Tongue (tissue), 3 donors: ENCODE data around the gene KRTAP19-7. TPM values are rescaled to one million over a fixed set of nuclear protein-coding genes. Genes with fewer than 3 reads are reported as not detected.

Experiments used
- DNase-seq: peaks from one replicate; pipeline ENCODE4 v3.0.0-alpha.2; 2015
- small RNA-seq: library from RNA; depleted of rRNA; stranded (forward); fragments of <200 nt; gene quantifications from one replicate; pipeline ENCODE3, GENCODE V24; 2014; ENCODE audit warnings: low replicate concordance
- total RNA-seq: library from RNA; depleted of rRNA; stranded (reverse); fragments of >200 nt; gene quantifications from one replicate; pipeline ENCODE4 v1.2.3, GENCODE V29; 2014

The KRTAP19-7 gene, protein sequence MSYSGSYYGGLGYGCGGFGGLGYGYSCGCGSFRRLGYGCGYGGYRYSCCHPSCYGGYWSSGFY
- not detected for total RNA-seq

DNA sequence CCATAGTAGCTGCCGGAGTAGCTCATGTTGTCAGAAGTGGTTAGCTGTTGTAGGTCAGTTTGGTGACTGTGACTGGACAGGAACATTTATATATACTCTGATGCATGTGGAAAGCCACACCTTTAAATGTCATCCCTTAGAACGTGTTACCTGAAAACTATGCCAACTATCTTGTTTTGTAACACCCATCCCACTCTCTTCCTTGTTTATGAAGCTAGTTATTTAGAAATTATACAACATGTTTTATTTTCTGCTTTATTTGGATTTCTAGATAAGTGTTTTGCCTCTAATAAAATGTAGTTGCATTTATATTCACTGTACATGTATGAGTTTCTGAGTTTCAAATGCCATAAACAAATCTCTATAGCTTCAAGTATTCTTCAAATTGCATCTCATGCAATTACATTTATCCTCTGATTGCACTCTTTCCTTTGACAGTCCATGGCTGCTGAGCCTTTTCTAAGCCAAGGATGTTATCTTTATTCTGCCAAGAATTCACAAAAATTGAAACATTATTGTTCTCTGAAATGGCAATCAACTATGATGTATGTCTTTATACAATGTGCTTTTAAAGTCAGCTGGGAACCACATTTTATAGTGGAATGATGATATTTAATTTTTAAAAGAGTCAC lies at the start of gene KRTAP19-7:
TSS of gene KRTAP19-7 (minus strand) at position 51 of the 632 bp plus-strand sequence. CDS start at position 26, 25 bp downstream.
- no peak for DNase-seq

DNA sequence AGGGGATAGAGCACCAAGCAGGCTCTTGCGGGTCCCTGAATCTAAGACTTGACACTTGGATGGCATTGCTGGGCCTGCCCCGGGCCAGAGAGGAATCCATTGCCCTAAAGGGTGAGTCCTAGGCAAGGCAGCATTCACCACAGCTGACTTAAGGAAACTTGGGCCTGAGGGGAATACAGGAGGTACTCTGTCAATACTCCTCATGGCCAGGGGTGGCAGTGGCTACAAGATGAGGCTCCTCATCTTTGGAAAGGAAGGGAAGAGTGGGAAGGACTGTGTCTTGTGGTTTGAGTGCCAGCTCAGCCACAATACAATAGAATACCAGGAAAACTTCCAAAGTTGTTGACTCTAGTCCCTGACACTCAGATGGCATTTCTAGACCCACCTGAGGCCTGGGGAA lies 44.9 kb upstream of the KRTAP19-7 start:
- DNase-seq = no peak

DNA sequence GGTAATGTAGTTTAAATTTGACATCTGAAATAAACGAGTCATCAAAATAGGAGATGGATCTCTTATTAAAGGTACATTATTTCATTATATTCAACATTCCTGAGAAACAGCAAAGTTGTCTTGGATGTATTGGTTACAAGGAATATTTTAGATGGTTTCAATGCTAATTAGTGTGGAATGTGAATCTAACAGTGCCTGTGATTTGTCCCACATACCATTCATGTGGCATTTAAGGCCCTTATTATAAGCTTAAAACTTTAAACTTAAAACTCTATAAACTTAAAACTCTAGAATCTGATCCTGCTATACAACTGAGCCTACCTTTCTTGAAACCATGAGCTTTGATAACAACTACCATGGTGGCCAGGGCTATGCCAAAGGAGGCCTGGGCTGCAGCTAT lies 39.7 kb upstream of the KRTAP19-7 start, which contains the start of gene KRTAP22-1:
TSS of gene KRTAP22-1 (plus strand) at position 301 of the 400 bp plus-strand sequence.
- DNase-seq = no peak

DNA sequence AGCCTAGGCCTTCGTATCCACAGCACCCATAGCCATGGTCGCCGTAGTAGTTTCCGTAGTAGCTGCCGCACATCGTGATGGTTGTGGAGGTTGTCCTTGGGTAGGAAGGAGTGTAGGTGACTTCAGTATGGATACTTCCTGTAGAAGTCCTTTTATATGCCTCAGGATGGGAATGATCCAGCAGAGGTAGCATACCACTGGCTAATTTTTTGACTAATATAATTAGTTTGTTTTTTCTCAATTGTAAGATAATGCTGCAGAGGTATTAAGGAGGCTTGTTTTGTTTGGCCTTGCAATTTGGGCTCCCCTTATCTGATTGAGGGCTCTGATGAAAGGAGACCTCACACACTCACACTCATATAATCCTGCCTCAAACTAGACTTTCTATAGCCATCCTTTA lies 37.7 kb upstream of the KRTAP19-7 start, which contains the start of gene KRTAP6-2:
TSS of gene KRTAP6-2 (minus strand) at position 101 of the 400 bp plus-strand sequence. CDS start at position 73, 28 bp downstream.
- DNase-seq = no peak

DNA sequence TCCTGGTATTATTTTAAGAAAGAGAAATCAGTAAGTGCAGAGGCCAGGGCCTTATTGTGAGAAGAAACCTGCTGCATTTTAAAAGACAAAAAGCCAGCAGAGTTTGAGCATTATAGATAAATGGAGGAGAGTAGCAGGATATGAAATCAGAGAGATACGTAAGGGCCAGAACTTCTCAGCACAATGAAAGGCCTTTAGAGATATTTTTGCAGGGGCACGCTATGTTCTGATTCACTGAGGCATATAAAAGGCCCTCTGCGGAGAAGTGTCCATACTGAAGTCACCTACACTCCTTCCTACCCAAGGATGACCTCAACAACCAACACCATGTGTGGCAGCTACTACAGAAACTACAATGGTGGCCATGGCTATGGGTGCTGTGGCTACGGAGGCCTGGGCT lies 31.0 kb upstream of the KRTAP19-7 start, which contains the start of gene KRTAP6-3:
TSS of gene KRTAP6-3 (plus strand) at position 301 of the 400 bp plus-strand sequence. CDS start at position 307, 6 bp downstream.
- DNase-seq = no peak

DNA sequence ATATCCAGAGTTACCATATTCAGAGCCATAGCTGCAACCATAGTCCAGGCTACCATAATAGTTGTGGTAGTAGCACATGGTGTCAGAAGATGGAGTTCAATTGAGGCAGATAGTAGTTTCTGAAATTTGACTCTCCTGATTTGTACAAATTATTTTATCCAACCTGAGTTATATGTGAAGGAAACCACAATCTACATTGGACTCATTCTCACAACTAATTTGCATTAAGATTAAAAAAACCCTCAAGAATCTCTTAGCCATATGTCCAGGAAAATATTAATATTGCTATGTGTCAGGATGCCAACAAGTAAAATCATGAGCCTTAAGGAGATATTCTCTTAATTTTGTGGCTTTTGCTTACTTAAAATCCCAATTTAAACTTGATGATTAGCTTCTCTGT lies 29.2 kb upstream of the KRTAP19-7 start, which contains the start of gene KRTAP22-2:
TSS of gene KRTAP22-2 (minus strand) at position 101 of the 400 bp plus-strand sequence.
- no peak for DNase-seq

DNA sequence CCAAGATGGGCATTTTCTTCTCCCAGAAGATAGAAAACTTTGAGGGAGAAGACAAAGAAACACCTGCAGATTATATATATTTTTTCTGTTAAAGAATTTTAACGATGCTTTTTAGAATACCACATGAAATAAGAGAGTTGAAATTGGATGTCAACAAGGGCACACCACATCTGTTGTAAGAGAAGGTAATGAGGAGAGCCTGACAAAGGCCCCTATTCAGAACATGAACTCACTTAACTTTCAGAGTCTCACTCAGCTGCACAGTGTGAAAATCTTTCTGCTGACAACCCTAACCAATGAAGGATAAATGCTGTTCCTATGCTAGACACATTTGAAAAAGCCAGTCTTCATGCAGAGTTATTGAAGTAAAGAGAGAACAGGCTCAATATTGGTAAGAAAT lies 21.8 kb upstream of the KRTAP19-7 start:
- no peak for DNase-seq

DNA sequence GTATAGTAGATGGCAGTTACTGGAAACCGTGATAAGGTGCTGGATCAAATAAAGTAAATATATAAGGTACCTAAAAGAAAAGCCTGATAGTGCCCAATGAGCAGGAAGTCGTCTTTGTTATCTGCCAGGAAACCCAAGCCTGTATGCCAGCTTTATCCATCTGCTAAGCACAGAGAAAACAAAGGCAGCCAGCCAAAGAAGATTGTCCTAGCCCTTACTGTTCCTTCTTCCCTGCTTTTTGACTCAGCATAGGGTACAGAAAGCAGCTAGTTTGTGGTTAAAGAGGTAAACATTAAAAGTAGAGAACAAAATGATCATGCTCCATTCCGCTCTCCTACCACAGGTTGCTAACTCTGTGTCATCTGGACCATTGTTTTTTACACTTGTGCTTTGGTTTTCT lies 19.0 kb upstream of the KRTAP19-7 start:
- DNase-seq = no peak

DNA sequence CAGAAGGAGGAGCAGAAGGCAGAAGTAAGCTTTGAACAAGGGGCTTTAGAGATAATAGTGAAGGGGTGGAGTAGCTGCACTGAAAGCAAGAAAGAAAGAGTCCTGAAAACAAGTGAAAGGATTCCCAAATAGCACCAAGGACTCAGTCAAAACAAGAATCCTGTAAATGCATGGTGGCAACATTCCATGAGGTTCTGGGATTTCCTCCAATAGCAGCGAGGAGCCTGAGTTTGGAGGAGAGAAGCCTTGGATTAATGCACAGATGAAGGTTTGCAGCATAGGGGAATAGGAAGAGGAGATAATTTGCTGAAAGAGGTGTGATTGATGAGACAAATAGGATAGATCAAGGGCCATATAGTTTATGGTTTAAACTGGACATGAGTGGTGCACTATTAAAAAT lies 18.2 kb upstream of the KRTAP19-7 start:
- no peak for DNase-seq

DNA sequence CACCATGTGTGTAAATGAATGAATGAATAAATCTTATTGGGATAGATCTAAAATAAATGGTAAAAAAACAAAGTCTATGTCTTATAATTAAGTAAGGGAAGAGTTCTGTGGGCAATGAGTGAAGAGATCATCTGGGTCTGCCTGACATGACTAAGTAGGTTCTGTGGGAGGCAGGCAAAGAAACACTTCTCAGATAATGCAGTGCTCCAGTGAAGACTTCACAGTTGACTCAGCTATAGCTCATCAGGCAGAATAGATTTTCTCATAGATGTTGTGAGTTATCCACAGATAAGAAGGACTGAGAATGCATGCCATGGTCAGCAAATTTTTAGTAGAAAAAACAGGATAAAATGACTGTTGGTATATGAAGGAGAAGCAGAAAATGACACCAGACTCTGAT lies 16.7 kb upstream of the KRTAP19-7 start:
- no peak for DNase-seq

DNA sequence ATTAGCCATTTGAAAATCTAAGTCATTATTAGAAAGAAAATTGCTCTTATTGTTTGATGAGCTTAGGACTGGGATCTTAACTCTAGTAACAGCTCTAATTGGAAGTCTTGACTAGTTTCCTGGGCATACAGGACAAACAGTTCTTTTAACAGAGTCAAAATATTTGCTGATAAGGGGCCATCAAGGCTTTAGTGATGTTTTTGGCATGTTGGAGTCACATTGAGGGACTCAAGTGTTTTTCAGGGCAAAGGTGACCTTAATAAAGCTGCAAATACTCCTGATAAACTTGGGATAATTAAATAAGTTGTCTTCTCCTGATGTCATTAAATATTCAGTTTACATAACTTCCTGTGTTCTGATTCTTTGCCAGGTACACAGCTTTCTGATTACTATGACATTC lies 6.5 kb upstream of the KRTAP19-7 start:
- no peak for DNase-seq

DNA sequence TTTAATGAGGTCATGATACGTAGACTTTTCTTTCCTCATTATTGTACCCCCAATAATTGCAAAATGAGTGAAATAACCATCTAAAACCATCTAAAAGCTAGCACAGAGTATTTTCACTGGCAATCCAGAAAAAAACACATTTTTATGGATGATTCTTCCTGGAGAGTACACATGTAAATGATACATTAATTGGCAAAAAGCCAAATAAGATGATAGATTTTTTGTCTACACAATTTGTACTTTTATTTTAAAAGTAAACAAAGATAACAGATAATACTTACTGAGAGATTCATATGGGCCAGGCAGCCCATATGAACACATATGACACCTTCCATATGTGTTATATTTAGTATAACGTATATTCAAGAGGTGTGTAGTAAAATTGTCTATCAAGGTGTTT lies 2.5 kb upstream of the KRTAP19-7 start:
- no peak for DNase-seq

DNA sequence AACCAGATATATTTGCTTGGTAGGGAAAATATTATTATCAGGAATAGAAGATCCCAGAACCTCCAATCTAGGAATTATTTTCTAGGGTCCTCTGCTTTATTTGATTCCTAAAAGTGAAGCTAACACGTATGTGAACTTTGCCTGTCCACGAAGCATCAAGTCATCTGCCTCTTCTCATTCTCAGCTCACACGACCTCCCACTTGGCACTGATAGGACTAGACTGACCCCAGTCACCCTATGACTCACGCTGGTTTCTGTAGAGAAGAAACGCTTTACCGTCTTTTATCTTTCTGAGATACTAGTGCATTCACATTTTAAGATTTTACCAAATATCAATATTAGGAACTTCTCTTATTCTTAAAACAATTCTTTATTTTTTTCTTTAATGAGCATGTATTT lies 2.0 kb upstream of the KRTAP19-7 start:
- no peak for DNase-seq

DNA sequence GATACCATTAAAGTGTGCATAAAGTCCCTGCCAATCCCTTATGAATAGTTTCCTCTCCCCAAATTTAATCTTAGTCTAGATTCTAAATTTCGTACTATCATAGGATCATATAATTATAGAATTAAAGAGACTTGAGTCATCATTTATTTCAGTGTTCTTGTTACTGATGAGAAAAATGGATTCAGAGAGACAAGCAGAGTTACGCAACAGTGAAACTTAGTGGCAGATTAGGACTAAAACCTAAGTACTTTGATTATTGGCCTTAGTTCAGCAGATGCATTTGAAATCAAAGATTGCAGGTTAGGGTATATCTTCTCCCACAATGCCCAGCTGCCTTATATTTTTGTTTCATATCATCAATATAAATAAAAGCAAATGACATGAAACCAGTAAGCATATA lies 843 bp upstream of the KRTAP19-7 start:
- DNase-seq = no peak

DNA sequence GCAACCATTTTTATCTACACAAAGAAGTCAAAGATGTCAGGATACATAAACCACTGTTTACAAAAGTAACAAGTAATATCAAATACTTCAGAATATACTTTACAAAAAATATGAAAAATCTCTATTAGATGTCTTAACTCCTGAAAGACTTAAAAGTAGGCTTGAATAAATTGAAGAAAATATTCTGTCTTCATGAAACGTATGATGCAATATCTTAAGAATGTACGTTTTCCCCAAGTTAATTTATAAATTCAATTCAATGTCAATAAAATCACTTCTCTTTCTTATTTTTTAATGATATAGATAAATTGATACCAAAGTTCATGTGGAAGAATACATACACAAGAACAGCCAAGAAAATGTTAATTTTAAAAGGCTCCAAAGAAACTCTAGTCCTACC lies 6.0 kb downstream of the KRTAP19-7 start:
- DNase-seq = no peak

DNA sequence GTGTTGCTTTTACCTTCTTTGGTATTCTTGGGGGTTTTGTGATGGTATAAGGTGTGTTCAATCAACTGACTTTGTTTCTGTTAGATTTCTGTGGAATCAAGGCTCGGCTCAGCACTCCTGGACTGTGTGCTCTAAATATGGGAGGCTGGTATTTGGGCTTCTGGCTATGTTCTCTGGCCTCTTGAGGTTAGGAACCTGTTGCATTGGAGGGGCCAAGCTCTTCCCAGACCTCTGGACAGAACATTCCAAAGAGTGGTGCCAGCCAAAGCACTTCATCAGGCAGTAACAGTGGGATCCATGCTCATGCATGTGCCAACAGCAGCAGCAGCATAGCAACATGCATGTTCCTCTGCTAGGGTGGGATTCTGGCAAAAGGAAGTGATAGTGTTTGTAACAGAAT lies 8.3 kb downstream of the KRTAP19-7 start:
- DNase-seq = no peak

DNA sequence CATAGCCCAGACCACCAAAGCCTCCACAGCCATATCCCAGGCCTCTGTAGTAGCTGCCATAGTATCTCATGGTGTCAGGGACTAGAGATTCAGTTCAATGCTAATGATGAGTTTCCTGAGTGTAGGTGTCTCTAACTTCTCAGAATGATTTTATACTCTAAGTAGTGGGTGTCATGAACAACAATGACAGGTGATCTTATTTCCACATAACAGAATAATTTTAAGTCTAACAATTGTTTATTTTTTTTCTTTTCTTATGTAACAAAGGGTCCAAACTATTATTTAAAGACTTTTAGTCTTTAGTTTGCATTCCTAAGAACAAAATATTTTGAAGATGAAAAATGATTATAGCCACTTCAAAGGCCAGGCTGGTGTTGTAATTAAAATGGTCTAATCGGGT lies 19.4 kb downstream of the KRTAP19-7 start, which contains the start of gene KRTAP19-6:
TSS of gene KRTAP19-6 (minus strand) at position 101 of the 400 bp plus-strand sequence. CDS start at position 70, 31 bp downstream.
- DNase-seq = no peak

DNA sequence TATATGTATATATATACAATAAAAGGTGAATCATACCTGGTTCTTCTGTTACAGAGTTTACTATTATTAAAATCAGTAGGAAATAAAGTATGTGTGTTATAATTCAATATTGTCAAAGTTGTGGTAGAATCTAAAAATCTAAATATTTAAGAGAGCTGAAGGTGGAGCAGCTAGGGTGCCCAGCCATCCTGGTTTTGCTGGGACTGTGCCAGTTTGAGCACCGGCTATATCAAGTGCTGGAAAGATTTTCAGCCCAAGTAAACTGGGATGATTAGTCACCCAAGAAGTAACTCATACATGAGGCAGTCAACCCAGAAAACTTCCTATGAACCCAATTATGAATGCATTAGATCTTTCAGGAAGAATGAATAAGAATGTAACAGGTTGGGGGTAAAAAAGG lies 42.2 kb downstream of the KRTAP19-7 start:
- DNase-seq = no peak

DNA sequence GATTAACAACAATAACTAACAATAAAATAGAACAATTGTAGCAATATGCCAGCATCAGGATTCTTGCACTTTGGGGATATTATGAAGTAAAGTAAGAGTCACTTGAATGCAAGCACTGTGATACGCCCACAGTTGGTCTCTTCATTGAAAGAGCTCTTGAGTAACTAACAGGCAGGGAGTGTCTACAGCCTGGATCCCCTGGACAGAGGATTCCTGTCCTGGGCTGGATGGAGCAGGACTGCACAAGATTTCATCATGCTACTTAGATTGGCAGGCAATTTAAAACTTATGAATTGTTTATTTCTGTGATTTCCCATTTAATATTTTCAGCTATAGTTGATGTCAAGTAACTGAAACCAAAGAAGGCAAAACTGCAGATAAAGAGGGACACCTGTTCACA lies 45.4 kb downstream of the KRTAP19-7 start:
- DNase-seq = no peak

Small RNA genes lying within 50 kb of the gene (small RNA-seq; reads per million reads assigned to genes)
- gene AP000567.1 (not detected), gene KRTAP19-10P (not detected), gene KRTAP19-11P (not detected), gene KRTAP22-1 (not detected), gene KRTAP22-2 (not detected)

Other genes starting within 250 kb of the KRTAP19-7 start
- not detected for gene KRTAP26-1, start 241.0 kb downstream of the KRTAP19-7 start, total RNA-seq
- gene KRTAP27-1, start 223.6 kb downstream of the KRTAP19-7 start, total RNA-seq = not detected
- gene KRTAP23-1, start 212.7 kb downstream of the KRTAP19-7 start, total RNA-seq = not detected
- not detected for gene KRTAP13-2, start 189.0 kb downstream of the KRTAP19-7 start, total RNA-seq
- gene KRTAP13-1, start 165.3 kb downstream of the KRTAP19-7 start, total RNA-seq = not detected
- gene KRTAP13-3, start 135.4 kb downstream of the KRTAP19-7 start, total RNA-seq = not detected
- gene KRTAP13-4, start 131.1 kb downstream of the KRTAP19-7 start, total RNA-seq = not detected
- not detected for gene KRTAP15-1, start 121.0 kb downstream of the KRTAP19-7 start, total RNA-seq
- not detected for gene KRTAP19-1, start 80.9 kb downstream of the KRTAP19-7 start, total RNA-seq
- not detected for gene KRTAP19-2, start 73.9 kb downstream of the KRTAP19-7 start, total RNA-seq
- not detected for gene KRTAP19-3, start 69.3 kb downstream of the KRTAP19-7 start, total RNA-seq
- gene KRTAP19-4, start 64.1 kb downstream of the KRTAP19-7 start, total RNA-seq = not detected
- gene KRTAP19-5, start 59.2 kb downstream of the KRTAP19-7 start, total RNA-seq = not detected
- gene KRTAP19-6, start 19.4 kb downstream of the KRTAP19-7 start, total RNA-seq = not detected
- not detected for gene KRTAP22-2, start 29.1 kb upstream of the KRTAP19-7 start, total RNA-seq
- not detected for gene KRTAP6-3, start 31.1 kb upstream of the KRTAP19-7 start, total RNA-seq
- not detected for gene KRTAP6-2, start 37.6 kb upstream of the KRTAP19-7 start, total RNA-seq
- gene KRTAP22-1, start 39.8 kb upstream of the KRTAP19-7 start, total RNA-seq = not detected
- gene KRTAP6-1, start 52.6 kb upstream of the KRTAP19-7 start, total RNA-seq = not detected
- gene KRTAP20-1, start 55.1 kb upstream of the KRTAP19-7 start, total RNA-seq = not detected
- gene KRTAP20-4, start 59.3 kb upstream of the KRTAP19-7 start, total RNA-seq = not detected
- gene KRTAP20-2, start 73.9 kb upstream of the KRTAP19-7 start, total RNA-seq = not detected
- not detected for gene KRTAP20-3, start 81.5 kb upstream of the KRTAP19-7 start, total RNA-seq
- not detected for gene KRTAP21-3, start 157.5 kb upstream of the KRTAP19-7 start, total RNA-seq
- gene KRTAP21-2, start 185.9 kb upstream of the KRTAP19-7 start, total RNA-seq = not detected
- gene KRTAP21-1, start 194.1 kb upstream of the KRTAP19-7 start, total RNA-seq = not detected